NCI-H524 treated with DMSO at 0.1 percent for 48 hours (cell line): ENCODE measurements around the gene CYB5R3.
A peak's percentile ranks its signal among the peaks of the same experiment; 100 is the strongest.

Experiments used
- DNase-seq: peaks from one replicate; lab custom pipeline; 2025; lab: John Stamatoyannopoulos, UW

Gene CYB5R3

DNA sequence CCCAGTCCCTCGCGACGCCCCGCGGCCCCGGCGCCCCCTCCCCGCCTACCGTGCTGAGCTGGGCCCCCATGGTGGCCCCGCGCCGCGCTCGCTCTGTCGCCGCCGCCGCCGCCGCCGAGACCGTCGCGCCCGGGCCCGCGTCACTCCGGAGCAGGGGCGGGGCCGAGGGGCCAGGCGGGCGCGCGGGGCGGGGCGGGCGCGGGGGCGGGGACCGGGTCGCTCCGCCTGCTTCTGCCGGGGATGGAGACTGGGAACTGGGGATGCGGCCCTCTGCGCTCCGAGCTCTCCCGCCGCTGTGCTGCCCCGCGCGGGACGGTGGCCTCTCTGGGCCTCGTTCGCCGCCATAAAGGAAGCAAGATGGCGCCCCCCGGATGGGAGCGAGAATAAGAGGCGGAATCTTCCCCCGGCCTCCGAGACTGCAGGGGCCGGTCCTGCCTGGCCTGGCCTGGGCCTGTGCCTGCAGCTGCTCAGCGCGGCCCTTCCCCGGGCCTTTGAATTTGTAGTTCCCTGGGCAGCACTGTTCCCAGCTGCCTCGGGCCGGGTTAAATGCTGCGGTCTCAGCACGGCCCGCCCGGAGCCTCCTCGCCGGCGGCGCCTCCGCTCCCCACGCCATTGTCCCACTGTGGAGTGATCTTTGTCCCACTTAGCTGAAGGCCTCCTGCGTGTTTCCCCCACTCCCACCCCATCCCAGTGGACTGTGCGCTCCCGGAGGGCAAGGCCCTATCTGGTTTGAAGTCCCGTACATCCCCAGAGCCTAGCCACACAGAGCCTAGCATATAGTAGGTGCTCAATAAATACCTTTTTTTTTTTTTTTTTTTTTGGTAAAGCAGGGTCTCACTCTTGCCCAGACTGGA is at the start of gene CYB5R3:
Gene CYB5R3 (minus strand): TSS at position 147 of the 854 bp plus-strand sequence. CDS start 77 bp downstream, at position 70.
- DNase-seq: peak; percentile 25

DNA sequence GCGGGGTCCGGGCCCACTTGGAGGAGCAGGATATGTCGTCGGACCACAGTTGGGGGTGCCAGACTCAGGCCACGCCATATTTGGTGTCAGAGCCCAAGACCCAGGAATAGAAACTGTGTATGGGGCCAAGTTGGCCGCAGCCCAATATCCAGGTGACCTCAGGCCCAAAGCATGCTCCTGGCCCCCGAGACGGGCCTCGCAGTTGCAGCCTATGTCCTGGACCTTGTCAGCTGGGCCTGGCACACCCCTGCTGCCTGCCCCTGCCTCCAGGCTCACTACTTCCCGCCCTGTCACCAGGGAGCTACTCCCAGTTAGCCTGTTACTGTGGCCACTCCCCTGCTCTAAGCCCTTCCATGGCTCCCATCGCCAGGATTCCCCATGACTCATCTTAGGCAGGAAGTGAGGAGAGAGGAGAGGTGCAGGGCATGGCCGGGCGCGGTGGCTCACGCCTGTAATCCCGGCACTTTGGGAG is 48.4 kb upstream of the CYB5R3 start:
- no peak for DNase-seq

DNA sequence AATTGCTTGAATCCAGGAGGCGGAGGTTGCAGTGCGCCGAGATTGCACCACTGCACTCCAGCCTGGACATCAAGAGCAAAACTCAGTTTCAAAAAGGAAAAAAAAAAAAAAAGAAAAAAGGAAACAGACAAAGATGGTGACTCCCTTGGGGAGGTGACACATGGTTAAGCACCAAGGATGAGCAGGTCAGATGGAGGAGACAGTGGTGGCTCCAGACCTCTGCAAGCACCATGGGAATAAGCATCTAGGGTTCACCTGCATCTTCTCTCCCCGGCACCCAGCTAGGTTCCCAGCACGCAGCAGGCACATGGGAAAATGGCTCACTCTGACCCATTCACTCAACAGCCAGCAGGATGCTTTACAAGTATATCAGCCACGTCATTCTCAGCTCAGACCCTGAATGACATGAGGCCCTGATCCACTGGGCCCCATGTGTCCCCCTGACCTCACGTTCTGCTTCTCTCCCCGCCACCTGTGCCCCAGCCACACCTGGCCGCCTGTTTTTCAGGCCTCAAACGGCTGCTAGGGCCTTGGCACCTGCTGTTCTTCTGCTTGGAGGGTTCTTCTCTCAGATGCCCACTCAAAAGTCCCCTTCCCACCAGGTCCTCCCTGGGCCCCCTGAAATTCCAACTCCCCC is 47.3 kb upstream of the CYB5R3 start:
- no peak for DNase-seq

DNA sequence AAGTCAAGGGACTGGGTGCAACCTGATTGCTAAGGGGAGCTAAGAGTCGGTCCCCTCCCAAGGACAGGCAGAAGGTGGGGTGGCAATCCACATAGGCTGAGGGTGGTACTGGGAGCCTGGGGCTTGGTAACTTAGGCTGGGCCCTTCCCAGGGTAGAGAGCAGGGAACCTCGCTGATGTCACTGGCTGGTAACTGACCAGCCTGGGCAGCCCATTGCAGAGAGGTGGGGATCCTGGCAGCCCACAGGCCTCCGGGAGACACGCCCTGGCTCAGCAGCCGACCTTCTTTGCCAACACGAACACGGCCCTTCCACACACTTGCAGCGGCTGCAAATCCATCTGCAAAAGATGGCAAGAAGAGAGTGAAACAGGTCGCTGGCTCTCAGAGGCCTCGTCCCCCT is 46.1 kb upstream of the CYB5R3 start:
- no peak for DNase-seq

DNA sequence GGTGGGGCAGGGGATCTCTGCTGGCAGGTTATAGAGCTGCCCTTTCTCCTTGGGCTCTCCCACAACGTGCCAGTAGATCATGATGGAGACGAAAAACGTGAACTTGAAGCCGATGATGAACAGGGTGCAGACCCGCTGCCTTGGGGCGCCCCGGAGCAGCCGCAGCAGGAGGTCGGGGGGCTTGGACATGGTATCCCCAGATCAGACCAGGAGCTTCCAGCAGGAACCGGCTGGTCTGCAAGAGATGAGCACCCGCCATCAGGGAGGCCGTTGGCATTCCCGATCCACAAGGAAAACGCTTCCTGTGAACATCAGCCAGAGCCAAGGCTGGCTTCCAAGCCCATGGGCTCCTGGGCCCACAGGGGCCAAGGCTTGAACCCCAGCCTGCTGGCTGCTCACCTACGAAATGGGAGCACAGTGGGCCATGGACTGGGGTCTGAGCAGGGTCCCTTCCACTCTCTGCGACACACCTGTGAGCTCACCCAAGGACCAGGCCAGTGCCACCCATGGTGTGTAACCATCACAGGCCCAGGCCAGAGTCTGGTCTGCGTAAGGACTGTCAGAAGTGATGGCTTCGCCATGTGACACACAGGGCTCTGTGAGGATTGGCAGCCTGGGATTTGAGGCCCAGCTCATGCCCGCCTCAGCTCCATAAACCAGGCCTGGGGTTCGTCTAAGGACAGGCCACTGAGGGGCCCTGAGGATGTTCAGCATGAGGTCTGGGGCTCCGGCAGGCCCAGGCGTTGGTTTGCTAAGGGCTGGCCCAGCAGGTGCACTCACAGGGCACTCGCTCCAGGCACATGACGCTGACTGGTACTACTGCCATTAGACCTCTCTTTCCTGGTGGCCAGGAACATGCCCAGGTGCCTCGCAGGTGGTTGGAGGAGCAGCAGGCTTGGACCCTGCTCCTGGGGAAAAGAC is 44.8 kb upstream of the CYB5R3 start:
- DNase-seq: no peak

DNA sequence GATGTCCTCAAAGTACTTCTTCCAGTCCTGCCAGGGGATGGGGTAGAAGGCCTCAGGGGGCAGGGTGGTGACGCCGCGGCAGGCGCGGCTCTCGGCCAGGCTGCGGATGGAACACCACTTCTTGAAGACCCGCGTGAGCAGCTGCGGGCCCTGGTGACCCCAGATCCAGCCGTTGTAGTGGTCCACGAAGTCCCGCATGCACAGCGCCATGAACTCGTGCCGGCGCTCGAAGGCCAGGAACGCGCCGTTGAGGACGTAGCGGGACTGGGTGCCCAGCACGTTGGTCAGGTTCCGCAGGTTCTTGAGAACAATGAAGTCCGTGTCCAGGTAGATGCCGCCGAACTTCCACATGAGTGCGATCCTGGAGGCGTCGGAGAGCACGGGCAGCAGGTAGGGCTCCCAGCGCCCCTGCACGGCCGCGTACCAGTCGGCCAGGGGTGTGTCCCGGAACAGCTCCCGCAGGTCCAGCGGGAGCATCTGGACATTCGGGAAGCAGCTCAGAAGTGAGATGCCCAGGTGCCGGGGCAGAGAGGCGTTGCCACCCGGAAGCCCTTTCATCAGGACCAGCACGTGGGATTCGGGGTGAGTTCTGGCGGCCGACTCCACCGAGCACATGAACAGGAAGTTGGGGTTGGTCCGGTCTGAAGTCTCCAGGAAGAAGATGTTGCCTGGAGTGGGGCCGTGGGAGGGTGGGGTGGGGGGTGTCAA is 44.0 kb upstream of the CYB5R3 start:
- no peak for DNase-seq

DNA sequence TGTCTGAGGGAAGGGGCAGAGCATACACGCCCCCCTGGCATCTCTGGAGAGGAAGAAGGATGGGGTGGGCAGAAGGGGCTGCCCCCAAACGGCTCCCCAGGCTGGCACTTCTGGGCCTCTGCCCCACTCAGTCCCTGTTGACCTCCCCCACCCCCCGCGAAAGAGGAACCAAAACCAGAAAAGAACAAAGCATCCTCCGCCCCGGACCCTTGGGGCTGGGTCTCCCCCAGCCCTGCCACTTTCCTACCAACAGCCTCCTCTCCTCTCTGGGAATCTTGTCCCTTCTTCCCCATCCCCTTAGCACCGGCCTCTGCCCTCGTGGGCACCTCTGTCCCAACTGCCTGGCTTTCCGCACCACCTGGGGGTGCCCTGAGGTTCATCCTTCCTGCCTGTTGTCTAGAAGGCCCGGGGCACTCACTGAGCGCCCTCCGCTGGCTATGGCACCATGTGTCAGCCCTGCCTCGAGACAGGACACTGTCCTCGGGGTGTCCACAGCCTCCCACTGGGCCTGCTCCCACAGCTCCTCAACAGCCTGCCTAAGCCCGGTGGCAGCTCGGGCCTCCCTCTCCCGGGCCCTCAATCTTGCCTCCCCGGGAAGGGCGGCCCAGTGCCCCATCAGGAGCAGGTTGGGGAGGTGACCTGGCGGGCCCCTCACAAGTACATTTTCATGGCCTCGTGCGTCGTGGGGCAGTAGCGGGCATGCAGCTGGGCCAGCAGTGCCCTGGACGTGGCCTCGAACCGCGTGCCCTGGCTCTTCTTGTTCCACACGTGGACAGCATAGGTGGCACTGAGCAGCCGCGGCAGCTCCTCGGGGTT is 43.3 kb upstream of the CYB5R3 start:
- no peak for DNase-seq

DNA sequence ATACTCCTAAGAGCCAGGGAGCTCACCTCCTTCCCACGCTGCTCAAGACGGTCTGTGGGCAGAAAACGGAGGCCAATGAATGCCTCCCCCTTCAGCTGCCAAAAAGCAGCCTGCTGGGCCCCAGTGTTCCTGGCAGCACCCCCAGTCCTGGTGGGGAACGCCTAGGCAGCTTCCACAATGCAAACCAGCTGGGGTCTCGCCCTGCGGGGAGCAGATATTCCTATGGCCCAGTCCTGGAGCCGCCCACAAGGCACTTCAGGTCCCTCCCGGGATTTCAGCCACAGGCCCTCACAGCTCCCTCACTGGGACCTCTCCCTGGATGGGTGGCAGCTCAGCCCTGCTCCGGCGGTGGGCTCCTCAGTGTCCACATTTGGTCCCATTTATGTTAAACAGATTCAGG is 42.2 kb upstream of the CYB5R3 start:
- DNase-seq: no peak

DNA sequence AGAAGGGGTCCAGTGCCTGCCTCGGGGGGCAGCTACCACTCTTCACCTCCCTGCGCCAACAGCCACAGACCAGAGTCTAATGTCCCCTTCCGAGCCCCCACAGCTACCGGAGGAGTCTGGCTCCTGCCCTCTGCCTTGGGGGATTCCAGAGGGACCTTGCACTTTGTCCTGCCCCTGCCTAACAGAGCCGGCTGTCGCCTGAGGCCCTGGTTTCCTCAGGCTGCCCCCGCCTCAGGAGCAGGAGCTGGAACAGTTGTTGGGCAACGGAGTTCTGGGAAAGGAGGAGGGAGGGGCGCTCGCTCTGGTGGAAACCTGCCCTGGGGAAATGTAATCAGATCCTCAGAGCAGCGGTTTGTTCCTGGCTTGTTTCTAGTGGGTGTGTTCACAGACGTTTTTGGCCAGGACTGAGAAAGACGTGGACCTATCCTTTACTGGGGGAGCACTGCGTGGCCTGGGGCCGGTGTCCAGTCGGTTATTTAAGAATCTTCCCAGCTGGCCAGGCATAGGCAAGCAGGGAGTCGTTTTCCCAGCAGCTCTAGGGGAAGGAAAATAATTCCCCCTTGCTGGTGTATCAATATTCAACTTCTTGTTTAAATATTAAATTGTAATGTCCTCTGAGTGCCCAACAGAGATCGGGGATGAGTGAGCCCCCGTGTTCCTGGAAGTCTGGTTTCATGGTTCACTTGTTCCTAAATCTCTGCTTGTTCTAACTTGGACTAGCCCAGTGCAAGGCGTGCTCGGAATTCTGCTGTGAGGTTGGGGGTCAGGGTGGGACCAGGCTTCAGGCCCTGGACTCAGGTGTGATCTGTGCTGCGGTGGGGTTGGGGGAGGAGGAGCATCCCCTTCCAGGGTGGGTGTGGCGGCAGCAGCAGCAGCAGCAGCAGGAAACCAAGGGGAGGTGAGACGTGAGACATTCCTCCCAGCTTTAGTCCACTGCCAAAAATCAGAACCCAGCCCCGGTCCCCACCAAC is 39.3 kb upstream of the CYB5R3 start:
- no peak for DNase-seq

DNA sequence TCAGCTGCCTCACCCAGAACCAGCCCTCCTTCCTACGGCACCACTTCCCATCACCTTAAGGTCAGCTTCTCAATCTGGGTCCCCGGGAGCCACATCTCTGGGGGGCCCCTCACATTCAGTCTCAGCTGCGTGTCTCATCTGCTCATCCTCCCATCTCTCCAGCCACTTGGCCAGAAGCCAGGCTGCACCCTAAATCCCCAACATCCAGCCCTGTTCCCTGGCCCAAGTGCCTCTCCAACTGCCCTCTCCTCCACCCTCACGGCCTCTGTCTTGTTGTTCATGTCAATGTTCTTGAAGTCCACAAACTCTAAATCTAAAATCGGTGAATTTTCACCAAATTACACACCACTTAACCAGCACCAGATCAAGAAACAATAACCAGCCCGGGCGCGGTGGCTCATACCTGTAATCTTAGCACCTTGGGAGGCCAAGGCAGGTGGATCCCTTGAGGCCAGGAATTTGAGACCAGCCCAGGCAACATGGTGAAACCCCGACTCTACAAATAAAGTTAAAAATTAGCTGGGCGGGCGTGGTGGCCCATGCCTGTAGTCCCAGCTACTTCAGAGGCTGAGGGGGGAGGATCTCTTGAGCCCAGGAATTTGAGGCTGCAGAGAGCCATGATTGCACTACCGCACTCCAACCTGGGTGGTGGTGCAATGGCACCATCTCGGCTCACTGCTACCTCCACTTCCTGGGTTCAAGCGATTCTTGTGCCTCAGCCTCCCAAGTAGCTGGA is 37.7 kb upstream of the CYB5R3 start:
- DNase-seq: no peak

DNA sequence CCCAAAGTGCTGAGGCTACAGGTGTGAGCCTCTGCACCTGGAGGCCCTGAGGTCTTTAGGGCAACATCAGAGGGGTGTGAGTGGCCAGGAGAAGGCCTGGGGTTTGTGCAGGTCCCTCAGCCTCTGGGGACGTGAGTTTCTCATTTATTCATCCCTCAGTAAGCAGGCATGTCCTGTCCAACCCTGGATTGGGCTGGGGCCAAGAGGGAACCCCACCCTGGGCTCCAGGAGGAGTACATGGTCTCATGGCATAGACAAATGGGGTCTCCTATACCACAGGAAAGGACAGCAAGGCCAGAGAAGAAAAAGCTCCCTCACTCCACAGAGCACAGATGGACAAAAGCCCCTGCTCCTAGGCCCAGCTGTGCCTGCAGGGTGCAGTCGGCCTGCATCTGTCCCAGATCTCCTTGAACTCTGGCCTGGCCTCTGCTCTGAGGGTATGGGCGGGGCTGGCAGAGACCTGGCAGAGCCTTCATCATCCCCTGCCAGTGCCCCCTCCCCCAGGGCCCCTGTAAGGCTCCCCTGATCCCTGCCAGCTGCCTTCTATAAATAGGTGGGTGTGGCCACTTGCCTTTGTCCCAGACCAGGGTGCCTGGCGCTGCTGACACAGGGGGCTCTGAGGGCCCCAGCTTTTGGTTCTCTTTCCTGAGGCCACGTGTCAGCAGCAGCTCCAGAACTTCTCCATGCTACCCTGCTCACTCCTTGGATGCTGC is 36.9 kb upstream of the CYB5R3 start:
- DNase-seq: no peak

DNA sequence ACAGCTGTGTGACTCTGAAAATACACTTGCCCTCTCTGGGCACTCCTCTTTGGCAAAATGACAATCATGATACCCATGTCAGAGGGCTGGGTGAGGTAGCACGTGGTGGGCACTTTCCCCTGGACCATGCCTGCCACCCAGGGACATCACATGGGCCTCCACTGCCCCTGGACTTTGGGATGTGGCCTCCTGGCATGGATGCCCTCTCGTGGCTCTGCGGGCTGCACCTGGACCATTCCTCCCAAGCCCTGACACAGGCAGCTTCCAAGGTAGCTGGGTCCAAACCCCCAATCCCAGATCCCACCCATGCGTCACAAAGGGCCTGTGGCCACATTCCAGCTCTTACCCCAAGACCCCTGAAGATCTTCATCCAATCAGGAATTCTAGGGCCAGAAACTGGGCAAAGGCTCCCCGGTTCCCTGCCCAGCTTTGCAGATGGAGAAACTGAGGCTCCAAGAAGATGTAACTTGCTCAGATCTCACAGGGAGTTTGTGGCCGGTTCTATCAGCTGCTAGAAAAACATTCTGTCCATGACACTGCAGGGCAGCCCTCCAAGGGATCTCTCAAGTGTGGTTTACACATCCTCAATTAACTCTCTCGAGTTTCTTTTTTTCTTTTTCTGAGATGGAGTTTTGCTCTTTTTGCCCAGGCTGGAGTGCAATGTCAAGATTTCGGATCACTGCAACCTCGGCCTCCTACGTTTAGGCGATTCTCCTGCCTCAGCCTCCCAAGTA is 35.4 kb upstream of the CYB5R3 start:
- no peak for DNase-seq

DNA sequence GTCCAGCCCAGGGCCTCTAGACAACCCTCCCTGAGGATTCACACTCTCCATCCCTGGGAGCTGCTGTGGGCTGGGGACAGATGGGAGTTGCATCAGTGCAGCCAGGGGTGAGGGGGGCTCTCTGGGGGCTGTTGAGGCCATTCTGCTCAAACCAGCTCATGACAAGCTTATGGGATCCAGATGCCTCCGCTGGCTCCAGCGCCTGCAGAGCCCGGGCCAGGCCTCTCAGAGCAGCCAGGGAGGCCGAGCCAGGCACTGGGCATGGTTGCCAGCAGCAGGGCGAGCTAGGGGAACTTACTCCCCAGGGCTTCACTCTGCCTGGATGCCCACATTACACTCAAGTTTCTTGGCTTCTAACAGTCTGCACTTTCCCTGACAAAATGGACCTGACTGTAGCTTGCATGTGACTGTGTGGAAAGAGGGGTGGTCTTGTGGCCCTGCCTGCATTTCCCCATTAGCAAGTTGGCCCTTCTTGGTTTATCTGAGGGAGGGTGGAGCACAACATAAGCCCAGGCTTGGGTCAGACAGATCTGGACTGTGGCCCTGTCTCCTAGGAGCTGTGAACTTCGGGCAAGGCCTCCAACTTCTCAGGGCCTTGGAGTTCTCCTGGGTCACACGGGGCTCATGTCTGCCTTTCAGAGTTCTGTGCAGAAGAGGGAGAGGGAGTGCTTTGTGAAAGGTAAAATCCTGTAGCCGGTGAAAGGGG is 34.5 kb upstream of the CYB5R3 start:
- DNase-seq: no peak

DNA sequence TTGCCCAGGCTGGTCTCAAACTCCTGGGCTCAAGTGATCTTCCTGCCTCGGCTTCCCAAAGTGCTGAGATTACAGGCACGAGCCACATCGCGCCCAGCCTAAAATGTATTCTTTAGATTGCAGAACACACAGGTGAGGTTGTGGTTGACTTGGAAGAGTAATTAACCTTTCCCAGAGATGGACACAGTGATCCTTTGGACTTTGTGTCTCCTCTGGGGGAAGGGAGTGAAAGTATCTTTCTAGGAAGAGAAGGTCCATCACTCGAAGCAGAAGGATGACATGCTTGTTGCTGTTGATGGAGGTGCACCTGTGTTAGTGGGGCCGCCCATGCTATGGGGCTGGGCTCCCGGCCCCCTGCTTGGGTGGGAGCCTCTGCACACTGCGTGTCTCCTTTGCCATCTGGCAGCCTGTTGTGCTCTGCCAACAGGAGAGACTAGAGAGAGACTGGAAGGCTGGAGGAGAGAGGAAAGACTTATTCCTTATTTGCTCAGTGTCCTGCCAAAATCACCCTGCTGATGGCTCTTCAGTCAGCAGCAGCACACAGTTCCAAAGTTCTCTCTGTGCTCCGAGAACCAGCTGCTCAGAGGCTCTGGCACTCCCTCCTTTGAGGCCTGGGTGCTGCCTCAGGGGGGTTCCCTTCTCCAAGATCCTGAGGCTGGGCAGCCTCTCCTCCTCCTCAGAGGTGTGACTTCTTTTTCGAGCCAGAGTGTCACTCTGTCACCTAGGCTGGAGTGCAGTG is 33.1 kb upstream of the CYB5R3 start:
- DNase-seq: no peak

DNA sequence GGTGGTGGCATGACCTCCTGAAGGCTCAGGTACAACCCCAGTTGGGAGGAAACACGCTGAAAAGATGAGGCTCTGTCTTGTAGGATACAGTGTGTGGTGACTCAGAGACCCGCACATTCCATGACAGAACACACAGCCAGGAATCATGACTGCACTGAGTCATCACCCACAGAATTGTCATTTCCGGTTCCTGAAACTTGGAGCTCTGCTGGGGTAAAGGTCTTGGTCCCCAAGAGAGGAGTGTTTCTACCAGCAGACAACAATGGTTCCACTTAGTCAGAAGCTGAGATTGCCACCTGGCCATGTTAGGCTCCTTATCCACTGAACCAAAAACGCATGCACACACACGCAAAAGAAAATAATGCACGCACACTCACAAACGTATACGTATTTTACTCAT is 31.5 kb upstream of the CYB5R3 start:
- no peak for DNase-seq

DNA sequence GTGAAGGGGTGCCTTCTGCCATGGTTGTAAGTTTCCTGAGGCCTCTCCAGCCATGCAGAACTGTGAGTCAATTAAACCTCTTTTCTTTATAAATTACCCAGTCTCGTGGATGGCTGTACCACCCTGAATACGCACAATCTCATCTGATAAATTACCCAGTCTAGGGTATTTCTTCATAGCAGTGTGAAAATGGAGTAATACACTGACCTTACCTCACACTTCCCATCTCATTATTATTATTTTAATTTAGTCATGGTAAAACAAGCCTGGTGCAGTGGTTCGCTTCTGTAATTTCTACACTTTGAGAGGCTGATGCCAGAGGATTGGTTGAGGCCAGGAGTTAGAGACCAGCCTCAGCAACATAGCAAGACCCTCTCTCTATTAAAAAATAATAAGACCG is 30.5 kb upstream of the CYB5R3 start:
- DNase-seq: no peak
